CD14-positive monocyte (primary cell): Measurements from ENCODE around the gene RTL1. TPM values are rescaled to one million over a fixed set of nuclear protein-coding genes. Genes with fewer than 3 reads are reported as not detected.

Experiments used
- DNase-seq, 3 donors: peaks; one replicate each; pipeline ENCODE4 v3.0.0-alpha.2; 2011 to 2022
- H2AFZ ChIP-seq: 2 replicates; pipeline ENCODE4 v1.6.0; 2012; ENCODE audit warnings: mild to moderate bottlenecking, low read depth, low read length, inconsistent platforms; ENCODE audit not compliant: insufficient read depth, poor library complexity, severe bottlenecking
- H3K27ac ChIP-seq, 2 donors: 1 replicate in 1 of 2; 2 replicates in 1 of 2; pipeline ENCODE4 v1.5.1; 2012 to 2013; ENCODE audit warnings: low read length in 2 of 2, control low read depth in 1 of 2, inconsistent platforms in 1 of 2, low read depth in 1 of 2, mild to moderate bottlenecking in 1 of 2
- H3K27me3 ChIP-seq, 2 donors: one replicate each; pipeline versions ENCODE4 v1.6.0 to v1.6.1; 2011 to 2013; ENCODE audit warnings: low read length in 2 of 2; ENCODE audit not compliant: control insufficient read depth in 2 of 2, insufficient read depth in 2 of 2
- H3K36me3 ChIP-seq, 2 donors: replicated peaks in 1 of 2; 1 replicate in 1 of 2; 2 replicates in 1 of 2; pipeline versions ENCODE4 v1.5.1 to v1.6.1; 2012 to 2013; ENCODE audit warnings: low read length in 2 of 2, control low read depth in 1 of 2, inconsistent platforms in 1 of 2, mild to moderate bottlenecking in 1 of 2; ENCODE audit not compliant: insufficient read depth in 2 of 2, control insufficient read depth in 1 of 2
- H3K4me1 ChIP-seq, 2 donors: 1 replicate in 1 of 2; 2 replicates in 1 of 2; pipeline versions ENCODE4 v1.5.1 to v1.6.1; 2012 to 2013; ENCODE audit warnings: low read length in 2 of 2, control low read depth in 1 of 2, inconsistent platforms in 1 of 2, mild to moderate bottlenecking in 1 of 2, moderate library complexity in 1 of 2; ENCODE audit not compliant: insufficient read depth in 2 of 2, control insufficient read depth in 1 of 2
- H3K4me2 ChIP-seq: replicated peaks from 2 replicates; pipeline ENCODE3; 2012; ENCODE audit warnings: low read length, moderate library complexity, mild to moderate bottlenecking; ENCODE audit not compliant: poor library complexity, severe bottlenecking; ENCODE audit errors: extremely low read depth
- H3K4me3 ChIP-seq, 3 experiments: fragments of 200-600 bp in 1 of 3; sonication (generic) in 1 of 3; replicated peaks in 1 of 3; 1 replicate in 2 of 3; 2 replicates in 1 of 3; pipeline ENCODE4 v1.5.1; 2011 to 2013; ENCODE audit warnings: low read length in 3 of 3, mild to moderate bottlenecking in 3 of 3, control low read depth in 2 of 3, low read depth in 2 of 3, inconsistent platforms in 1 of 3, moderate library complexity in 1 of 3
- H3K79me2 ChIP-seq: 2 replicates; pipeline ENCODE4 v1.6.0; 2012; ENCODE audit warnings: mild to moderate bottlenecking, control low read depth, inconsistent platforms, low read length, moderate library complexity; ENCODE audit not compliant: insufficient read depth
- H3K9ac ChIP-seq: 2 replicates; pipeline ENCODE4 v1.6.0; 2017; ENCODE audit warnings: low read length, mild to moderate bottlenecking; ENCODE audit not compliant: insufficient read depth, poor library complexity, severe bottlenecking
- H3K9me3 ChIP-seq, 2 donors: replicated peaks in 1 of 2; 1 replicate in 1 of 2; 2 replicates in 1 of 2; pipeline versions ENCODE4 v1.5.1 to v1.6.1; 2012 to 2013; ENCODE audit warnings: low read length in 2 of 2, control low read depth in 1 of 2; ENCODE audit not compliant: control insufficient read depth in 1 of 2, insufficient read depth in 1 of 2
- H4K20me1 ChIP-seq: 2 replicates; pipeline ENCODE4 v1.6.0; 2012; ENCODE audit warnings: mild to moderate bottlenecking, low read length, control low read depth, moderate library complexity; ENCODE audit not compliant: insufficient read depth
- H3K27ac Mint-ChIP-seq, 7 donors: one replicate each; pipeline ENCODE4 v1.8.0; 2020; ENCODE audit warnings: mild to moderate bottlenecking in 7 of 7, mixed read lengths in 7 of 7, moderate library complexity in 6 of 7, inconsistent platforms in 2 of 7
- H3K27me3 Mint-ChIP-seq, 3 donors: one replicate each; pipeline ENCODE4 v1.8.0; 2021 to 2022; ENCODE audit warnings: low read depth in 3 of 3, mild to moderate bottlenecking in 3 of 3, mixed read lengths in 3 of 3, moderate library complexity in 3 of 3, inconsistent platforms in 1 of 3
- H3K36me3 Mint-ChIP-seq, 2 donors: one replicate each; pipeline ENCODE4 v1.8.0; 2020; ENCODE audit warnings: mixed read lengths in 2 of 2, inconsistent platforms in 1 of 2, mild to moderate bottlenecking in 1 of 2
- H3K4me1 Mint-ChIP-seq: one replicate; pipeline ENCODE4 v1.8.0; 2020; ENCODE audit warnings: mild to moderate bottlenecking, mixed read lengths
- H3K4me3 Mint-ChIP-seq, 2 donors: one replicate each; pipeline ENCODE4 v1.8.0; 2020; ENCODE audit warnings: mild to moderate bottlenecking in 2 of 2, mixed read lengths in 2 of 2, moderate library complexity in 1 of 2
- H3K9me3 Mint-ChIP-seq, 7 donors: one replicate each; pipeline ENCODE4 v1.8.0; 2020 to 2022; ENCODE audit warnings: mixed read lengths in 7 of 7, mild to moderate bottlenecking in 6 of 7, moderate library complexity in 6 of 7, inconsistent platforms in 2 of 7
- CTCF ChIP-seq: fragments of 200-600 bp; IDR thresholded peaks from one replicate; pipeline ENCODE4 v1.8.0; 2022; ENCODE audit warnings: antibody characterized with exemption, mild to moderate bottlenecking
- WGBS: methylation state at CpG from one replicate; pipeline ENCODE4 v1.1.5; 2013; ENCODE audit warnings: missing lambda C conversion rate; ENCODE audit not compliant: insufficient coverage; 5-methylcytosine and 5-hydroxymethylcytosine counted together
- intact Hi-C, 2 donors: fragments of 100-400 bp; cut with micrococcal nuclease; formaldehyde crosslinking; loops; one replicate each; pipeline versions ENCODE4 v1.15.0 to v1.15.1; 2023
- polyA plus RNA-seq, 3 donors: library from polyadenylated mRNA; depleted of rRNA in 1 of 3; unstranded in 2 of 3; stranded (reverse) in 1 of 3; fragments of 300-500 nt in 2 of 3; fragments of >200 nt in 1 of 3; fragmentation: Illumina TruSeq in 2 of 3; gene quantifications; 1 replicate in 2 of 3; 2 replicates in 1 of 3; pipeline ENCODE4 v1.2.3, GENCODE V29; 2012 to 2021

RTL1 gene
- polyA plus RNA-seq, 3 donors: not detected

GRCh38 chr14:100865682-100866591 is 37.6 kb downstream of the RTL1 start:
- Histone ChIP-seq H3K4me3 (no peak overlapping the region), H3K79me2 (no peaks in the 10 kb centered on the region), H3K36me3 (no peaks in the 10 kb centered on the region), H3K4me2 (no peak overlapping the region), H4K20me1 (no peaks in the 10 kb centered on the region), H3K9ac (no peak overlapping the region), H2AFZ (no peak overlapping the region), H3K9me3 (no peaks in the 10 kb centered on the region), H3K4me1 (no peaks in the 10 kb centered on the region), H3K27ac (no peak overlapping the region), H3K27me3 (no peaks in the 10 kb centered on the region)
- Mint-ChIP-seq H3K9me3 (peaks cover 0 to 8% (median 0%) of the 10 kb centered on the region in 7 donors), H3K4me3 (no peak overlapping the region), H3K4me1 (no peaks in the 10 kb centered on the region), H3K27ac (no peak overlapping the region), H3K27me3 (peaks cover 0 to 5% (median 5%) of the 10 kb centered on the region in 3 donors), H3K36me3 (no peaks in the 10 kb centered on the region)
- no peak for DNase-seq
- intact Hi-C loops: no loop called here
- over 99% methylated on average over 20 of the region's 22 CpGs for WGBS
- no peak for TF ChIP-seq CTCF

GRCh38 chr14:100864960-100865681 is 38.4 kb downstream of the RTL1 start:
- Mint-ChIP-seq H3K27ac (no peak overlapping the region), H3K36me3 (no peaks in the 10 kb centered on the region), H3K4me1 (no peaks in the 10 kb centered on the region), H3K27me3 (peaks cover 0 to 7% (median 5%) of the 10 kb centered on the region in 3 donors), H3K9me3 (peaks cover 0 to 8% (median 0%) of the 10 kb centered on the region in 7 donors), H3K4me3 (no peak overlapping the region)
- Histone ChIP-seq H3K27ac (no peak overlapping the region), H4K20me1 (no peaks in the 10 kb centered on the region), H3K79me2 (no peaks in the 10 kb centered on the region), H3K4me3 (no peak overlapping the region), H3K36me3 (no peaks in the 10 kb centered on the region), H2AFZ (no peak overlapping the region), H3K27me3 (no peaks in the 10 kb centered on the region), H3K4me2 (no peak overlapping the region), H3K9me3 (no peaks in the 10 kb centered on the region), H3K9ac (no peak overlapping the region), H3K4me1 (no peaks in the 10 kb centered on the region)
- no peak for DNase-seq
- WGBS: 96% methylated on average over 6 of the region's 9 CpGs
- intact Hi-C loops: no loop called here
- TF ChIP-seq CTCF: no peak
